T-helper 1 cell (primary cell): ENCODE data around the gene RSPH3.
A peak's percentile ranks its signal among the peaks of the same experiment; 100 is the strongest.
"Not testable (repeated sequence)": the region's sequence is repeated elsewhere in the genome, so short reads cannot be mapped to it uniquely, and the experiment has no call there.

Experiments used
- DNase-seq, 5 donors: peaks; one replicate each; pipeline ENCODE4 v3.0.0-alpha.2; 2012 to 2020
- total RNA-seq, 4 donors: gene quantifications; one replicate each; lab custom pipeline; 2026; lab: John Stamatoyannopoulos, UW

The RSPH3 gene, protein sequence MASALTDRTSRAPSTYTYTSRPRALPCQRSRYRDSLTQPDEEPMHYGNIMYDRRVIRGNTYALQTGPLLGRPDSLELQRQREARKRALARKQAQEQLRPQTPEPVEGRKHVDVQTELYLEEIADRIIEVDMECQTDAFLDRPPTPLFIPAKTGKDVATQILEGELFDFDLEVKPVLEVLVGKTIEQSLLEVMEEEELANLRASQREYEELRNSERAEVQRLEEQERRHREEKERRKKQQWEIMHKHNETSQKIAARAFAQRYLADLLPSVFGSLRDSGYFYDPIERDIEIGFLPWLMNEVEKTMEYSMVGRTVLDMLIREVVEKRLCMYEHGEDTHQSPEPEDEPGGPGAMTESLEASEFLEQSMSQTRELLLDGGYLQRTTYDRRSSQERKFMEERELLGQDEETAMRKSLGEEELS
- 2.3 to 5.4 (median 2.9) reads per million in 4 donors for total RNA-seq

DNA sequence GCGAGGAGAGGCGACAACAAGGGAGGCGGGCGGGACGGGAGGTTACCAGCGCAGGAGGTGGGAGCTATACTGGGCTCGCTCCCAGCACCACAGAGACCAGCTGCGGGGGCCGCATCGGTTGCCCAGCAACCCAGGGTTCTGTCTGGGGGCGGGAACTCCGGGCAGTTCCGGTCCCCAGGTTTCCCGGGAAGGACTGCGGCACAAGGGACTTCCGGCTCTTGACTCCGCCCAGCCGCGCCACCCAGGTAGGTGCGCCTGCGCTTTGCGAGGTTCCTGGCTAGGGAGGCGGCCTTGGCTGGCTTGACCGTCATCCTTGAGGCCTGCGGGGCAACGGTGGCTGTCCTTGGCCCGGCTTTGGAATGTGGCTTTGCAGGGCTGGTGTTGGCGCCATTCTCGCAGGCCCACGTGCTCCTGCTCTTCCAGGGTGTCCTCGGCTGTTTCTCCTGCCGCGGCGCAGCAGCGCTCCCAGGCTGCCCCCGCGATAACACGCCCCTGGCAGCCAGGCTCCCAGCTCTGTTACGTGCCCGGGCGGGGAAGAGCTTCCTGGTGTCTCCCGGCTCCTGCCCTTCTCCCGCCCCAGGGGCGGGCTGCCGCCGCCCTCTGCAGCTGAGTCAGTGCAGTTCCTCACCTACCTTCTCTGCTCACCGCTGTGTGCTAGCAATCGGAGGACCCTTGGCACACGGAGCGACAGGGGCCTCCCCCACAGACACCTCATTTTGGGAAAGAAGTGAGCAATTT, at the start of gene RSPH3:
Gene RSPH3 (minus strand): TSS at position 537 of the 738 bp plus-strand sequence. CDS start 652 bp downstream, outside the sequence.
- peak; percentile 79 to 90 (median 83) for DNase-seq

DNA sequence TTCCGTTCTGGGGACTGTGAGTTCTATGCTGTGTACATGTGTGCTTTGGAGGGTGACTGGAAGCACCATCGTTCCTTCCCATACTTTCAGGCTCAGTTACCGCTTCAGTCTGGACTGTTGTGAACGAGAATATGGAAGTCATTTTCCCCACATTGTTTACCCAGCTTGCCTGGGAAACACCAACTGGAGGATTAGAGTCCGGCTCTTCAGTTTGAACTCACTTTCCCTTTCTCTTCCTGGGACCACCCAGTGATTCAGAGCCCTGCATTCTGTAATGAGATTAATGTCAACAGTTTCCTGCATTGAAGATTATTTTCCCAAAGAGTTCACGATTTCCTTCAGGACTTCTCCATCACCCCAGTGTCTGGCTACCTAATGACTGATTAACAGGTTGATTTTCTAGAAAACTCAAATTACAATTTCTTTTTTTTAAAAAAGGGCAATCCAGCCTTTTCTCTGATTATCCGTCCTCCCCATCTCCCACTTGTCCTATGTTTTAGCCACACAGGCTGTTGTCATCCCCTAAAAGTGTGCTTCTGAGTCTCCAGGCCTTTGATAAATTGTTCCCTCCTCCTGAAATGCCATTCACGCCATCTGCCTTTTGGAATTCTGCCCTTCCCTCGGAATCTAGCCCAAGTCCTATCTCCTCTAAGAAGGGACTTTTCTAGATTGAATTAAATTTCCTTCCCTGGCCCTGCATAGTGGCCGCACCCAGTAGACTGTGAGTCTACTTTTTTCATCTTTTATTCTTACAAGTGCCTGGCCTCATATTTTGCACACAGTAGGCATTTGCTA, 48.1 kb upstream of the RSPH3 start:
- DNase-seq = no peak

DNA sequence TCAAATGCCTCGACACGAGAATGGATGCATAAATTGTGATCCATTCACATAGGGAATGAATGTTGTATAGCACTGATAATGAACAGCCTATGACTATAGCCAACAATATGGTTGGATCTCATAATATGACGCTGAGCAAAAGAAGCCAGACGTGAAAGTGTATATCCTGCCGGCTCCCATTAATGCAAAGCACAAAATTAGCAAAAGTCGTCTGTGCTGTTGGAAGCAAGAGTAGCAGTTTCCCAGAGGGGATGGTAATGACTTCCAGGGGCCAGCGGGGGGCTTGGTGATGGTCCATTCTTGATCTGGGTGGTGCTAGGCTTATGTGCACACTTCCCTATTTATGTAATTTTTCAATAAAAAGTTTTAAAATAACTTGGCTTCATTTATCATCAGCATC, 45.8 kb upstream of the RSPH3 start:
- no peak for DNase-seq

DNA sequence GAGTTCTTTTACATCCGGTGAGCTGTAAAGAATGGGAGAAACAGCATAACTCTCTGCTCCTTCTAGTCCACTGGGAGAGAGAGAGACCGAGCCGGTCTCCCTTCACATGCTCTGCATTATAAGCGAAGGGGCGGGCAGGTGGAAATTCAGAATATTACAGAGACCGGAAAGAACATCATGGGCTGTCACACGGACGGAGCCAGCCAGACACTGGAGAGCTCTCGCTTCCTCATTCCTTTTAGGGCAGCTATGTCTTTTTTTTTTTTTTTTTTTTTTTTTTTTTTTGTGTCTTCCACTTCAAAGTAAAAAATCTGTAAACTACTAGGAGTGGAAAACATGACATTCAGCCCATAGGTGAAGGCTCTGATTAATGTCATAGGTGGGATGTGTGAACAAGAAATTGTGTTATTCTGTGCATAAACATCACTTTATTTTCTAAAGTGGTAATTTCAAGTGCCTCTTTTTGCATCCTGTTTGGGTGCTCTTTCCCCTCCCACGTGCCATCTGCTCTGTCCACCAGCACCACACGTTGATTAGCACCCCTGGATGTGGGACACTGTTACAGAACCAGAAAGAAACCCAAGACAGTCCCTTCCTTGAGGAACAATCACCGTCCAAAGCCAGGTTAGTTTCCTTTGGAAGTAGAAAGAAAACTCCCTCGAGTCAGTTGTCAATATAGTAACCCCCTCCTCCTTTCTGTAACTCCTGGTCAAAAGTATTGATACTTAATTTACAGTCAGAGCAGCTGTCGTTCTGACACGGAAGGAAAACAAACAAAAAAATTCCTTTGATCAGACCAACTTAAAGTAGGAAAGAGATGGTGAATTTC, 45.1 kb upstream of the RSPH3 start, which contains the start of gene TAGAP:
Gene TAGAP (minus strand): TSS at position 93 of the 829 bp plus-strand sequence. CDS start 845 bp downstream, outside the sequence.
- DNase-seq = peak; percentile 77 to 89 (median 83)

DNA sequence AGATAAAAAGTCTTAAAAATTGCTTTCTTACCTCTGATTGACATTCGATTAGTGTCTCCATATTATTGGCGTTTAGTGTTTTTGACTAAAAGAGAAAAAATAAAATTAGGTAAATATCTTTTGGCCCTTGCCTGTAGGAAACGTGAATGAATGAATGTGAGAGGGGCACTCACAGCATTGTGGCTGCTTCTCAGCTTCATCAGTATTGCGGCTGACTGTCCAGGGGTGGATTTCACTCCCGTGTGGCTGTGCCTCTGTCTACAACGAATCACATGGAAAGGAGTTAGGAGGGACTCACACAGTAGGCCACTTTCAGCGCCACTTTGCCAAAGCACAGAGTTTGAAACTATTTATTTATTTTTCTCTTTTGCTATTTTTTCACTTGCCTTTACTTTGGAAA, 43.9 kb upstream of the RSPH3 start:
- peak in 2 of 5 donors; percentile 16 to 35 for DNase-seq

DNA sequence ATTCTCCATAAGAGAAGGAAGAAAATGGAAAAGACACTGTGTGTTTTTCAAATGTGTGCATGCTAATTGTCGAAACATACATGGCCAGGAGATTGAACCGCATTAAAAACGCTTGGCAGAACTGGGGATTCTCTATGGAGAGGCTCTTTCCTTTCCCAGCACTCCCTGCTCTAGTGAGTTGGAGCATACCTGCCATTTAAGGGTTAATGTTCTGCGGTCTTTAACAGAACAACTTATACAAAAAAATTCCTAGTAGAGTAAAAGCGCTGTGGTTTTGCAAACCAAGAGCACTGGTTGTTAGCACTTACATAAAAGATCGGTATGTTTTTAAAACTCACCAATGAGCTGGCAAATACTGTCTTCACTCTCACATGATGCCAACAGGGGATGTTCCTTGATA, 43.2 kb upstream of the RSPH3 start:
- peak in 1 of 5 donors; percentile 84 for DNase-seq

DNA sequence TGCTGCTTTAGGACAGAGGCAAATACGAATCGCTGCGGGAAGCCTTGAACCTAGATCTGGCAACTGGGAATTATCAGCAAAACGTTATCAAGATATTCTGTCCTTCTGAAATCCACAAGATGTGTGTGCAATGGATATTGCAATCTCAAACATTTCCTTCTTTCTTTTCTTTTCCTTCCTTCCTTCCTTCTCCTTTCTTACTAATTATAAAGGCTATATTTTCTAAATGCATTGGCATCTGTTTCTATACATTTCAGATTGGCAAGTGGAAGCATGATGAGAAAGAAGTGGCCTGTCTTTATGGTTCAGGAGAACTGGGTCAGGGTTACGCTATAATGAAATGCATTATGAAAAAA, 42.8 kb upstream of the RSPH3 start:
- DNase-seq = no peak

DNA sequence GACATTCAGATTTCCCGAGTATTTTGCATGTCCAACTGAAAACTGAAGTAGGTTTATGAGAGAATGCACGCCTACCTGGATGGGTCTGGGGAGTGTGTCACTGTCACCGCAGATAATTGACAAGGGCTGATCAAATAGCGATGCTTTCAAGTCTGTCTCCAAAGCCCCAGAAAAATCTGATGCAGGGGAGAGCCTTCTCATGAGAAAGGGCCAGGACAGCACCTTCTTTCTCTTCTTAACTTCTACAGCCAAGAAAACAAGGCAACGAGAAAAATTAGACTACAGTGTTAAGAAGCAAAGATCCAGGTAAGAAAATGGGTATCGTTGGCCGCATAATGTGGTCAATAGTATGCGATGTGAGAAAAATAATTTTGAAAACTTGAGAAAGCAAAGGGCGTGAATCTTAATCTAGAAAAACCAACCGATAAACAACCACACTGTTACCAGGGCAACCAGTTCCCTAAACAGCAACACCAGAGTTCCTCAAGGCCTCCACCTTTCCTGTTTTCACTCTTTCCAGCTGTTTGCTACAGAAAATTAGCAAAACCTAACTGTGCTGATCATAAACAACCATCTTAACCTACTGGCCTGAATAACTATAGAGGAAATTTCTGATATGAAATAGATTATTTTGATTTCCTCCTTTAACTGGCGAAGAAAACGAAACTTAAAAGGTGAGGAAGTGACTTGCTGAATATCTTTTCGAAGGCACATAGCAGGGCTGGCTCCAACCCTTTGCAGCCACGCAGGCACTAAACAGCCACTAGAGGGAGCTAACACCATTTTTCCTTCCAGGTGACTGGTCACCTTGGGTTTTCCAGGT, 42.2 kb upstream of the RSPH3 start:
- peak; percentile 59 to 88 (median 71) for DNase-seq

DNA sequence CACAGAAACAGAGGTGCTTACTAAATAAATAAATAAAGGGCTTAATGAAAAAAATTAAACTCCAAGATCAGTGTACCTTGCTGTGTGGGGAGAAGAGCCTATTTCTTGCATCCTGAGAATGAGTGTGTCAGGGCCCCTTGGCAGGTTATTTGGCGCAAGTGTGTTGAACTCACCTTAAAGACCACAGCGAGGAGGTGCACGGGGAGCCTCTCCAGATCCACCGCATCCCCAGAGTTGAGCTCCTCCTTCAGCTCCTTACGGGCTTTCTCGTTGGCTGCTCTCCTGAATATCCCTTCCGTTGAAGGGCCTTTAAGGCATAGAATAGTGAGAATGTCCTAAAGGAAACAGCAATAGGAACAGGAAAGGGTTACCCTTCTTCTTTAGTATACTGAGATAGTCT, 41.2 kb upstream of the RSPH3 start:
- DNase-seq = no peak

DNA sequence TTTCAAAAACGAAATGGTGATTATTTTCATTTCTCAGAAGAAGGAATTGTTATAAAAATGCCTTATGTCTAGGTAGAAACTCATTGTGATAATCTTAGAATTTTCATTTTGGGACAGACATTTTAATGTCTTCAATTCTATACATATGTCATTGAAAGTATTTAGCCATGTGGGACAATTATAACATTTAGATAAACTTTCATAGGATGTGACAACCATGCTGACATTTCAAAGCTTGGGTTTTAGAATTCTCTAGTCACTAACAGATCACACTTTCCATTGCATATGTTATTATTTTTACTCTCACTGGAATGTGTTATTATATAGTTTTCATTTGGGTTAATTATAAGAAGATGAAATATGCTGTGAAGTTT, 39.9 kb upstream of the RSPH3 start:
- no peak for DNase-seq

DNA sequence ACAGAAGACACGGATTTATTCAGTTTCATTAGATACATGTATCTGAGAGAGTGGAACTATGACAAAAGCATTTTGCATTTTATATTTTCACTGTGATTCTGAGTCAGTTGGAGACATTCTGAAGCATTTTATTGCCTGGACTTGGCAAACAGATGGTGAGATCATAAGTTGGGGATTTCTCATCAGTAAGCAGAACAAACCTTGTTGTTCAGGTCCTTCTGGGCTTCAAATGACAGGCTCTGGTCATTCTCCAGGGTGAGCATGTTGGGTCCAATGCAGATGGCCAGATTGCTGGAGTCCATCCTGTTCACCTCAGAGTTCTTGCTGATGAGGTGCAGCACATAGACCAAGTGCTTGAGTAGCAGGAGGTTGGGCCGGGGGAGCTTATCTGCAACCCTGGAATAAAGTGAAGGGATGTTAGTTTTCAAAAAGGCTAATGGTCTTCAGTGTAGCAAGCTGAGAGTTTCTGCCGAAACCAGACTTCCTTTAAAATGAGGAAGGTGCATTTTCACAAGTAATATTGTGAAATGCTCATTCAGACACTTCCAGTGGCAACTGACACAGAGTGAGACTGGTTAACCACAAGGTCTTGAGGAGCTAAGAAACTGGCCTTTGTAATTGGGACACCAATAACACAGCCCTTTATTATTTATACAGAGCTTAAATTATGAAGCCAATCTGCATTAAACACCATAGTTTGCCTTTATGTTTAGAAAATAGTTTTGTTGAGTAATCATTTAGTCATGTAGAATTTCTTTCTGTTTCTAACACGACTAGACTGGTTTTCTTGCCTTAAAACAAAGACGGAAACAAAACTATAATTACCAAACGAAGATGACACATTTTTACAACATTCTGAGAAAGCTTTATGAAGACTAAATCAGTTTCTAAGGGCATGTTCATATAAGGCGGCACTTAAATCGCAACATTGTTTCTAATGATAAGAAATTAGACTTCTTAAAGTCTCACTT, 39.2 kb upstream of the RSPH3 start:
- DNase-seq = peak in 1 of 5 donors; percentile 86

DNA sequence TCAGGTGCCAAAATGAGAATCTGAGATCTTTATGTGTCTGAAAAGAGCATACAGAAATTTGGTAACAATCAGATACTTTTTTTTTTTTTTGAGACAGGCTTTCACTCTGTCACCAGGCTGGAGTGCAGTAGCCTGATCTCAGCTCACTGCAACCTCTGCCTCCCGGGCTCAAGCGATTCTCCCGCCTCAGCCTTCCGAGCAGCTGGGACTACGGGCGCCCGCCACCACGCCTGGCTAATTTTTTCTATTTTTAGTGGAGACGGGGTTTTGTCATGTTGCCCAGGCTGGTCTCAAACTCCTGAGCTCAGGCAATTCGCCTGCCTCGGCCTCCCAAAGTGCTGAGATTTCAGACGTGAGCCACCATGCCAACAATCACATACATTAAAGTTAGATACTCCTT, 38.3 kb upstream of the RSPH3 start:
- DNase-seq = not testable (repeated sequence)

DNA sequence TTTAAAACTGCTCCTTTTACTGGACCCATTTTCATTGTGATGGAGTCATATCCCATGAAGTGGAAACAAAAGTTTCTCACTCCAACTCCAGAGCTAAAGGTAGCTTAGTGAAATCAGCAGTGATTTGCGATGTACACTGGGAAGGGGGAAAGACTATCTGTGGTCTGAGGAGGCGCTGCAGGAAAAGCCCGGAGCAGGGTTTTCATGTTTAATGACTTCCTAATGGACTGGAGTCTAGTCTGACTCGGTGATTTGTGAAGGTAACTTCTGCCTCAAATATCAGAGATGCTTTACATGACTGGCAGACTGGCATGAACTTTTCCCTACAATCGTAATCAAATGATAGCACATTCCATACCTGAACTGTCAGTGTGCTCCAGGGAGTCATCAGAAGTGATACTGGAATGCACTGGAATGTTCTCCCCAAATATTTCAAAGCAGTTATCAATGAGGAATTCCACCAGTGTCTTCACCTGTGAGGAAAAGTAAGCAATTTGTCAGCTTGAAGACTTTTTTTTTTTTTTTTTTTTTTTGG, 37.8 kb upstream of the RSPH3 start:
- DNase-seq = no peak

DNA sequence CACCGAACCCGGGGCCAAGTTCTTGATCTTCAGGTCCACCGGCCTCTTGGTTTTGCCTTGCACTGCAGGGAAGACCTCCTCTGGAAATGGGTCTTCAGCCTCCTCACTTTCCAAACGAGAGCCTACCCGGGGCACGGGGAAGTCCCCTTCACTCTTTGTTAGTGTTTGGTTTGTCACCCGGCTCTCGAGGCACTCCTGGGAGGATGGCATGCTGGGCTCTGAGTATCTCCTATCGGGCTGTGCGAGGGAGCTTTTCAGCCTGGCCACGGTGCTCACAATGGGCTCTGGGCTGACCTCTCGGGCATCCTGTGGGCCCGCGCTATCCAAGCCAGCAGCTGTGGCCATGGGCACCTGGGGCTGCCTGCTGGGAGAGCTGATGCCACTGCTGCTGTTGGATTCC, 36.7 kb upstream of the RSPH3 start:
- no peak for DNase-seq

DNA sequence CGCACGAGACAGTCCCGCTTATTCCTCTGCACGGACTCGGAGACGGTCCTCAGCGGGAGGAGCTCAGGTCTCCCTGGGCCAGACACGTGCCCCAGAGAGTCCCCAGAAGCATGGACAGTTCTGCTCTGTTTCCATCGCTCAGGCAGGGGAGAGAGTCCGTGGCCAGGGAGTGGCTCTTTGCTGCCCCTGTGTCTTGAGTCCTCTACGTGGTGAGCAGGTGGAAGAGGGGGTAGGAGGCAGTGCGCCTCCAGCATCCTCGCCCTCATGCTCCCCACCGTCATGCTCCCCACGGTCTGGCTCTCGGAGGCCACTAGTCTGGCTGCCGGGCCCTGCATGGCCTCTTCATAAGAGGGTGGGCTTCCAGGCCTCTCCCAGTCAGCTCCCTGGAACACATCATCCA, 35.9 kb upstream of the RSPH3 start:
- no peak for DNase-seq

DNA sequence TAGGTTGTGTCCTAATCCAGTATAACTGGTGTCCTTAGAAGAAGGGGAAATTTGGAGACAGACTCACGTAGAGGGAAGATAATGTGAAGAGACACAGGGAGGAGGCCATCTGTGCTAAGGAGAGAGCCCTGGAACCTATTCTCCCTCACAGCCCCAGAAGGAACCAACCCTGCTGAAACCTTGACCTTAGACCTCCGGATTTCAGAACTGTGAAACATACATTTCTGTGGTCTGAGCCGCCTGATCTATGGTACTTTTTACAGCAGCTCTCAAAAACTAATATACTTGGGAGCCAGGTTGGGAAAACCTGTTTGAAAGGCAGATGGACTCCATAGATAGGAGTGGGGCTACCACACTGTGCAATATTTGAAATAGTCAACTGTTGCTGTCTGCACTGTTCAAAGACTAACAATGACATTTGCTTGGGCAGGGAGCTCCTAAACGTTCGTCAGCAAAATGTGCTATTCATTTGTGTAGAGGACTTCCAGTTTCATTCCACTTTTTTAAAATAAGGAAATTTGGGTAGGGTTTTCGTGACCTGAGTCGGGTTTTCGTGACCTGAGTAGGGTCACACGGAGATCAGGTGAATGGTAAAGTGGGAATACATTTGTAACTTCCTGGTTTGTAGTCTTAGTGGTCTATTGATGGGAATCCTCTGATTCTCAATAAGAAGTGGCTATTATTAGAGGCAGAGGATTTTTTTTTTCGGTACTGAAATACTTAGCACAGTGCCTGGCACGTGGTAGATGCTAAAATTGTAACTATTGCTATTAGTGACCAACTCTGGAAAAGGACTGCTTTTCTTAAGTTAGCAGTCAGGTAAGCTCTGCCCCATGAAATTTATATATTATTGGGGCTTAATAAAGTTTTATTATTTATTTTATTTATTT, 33.4 kb upstream of the RSPH3 start:
- DNase-seq = no peak

DNA sequence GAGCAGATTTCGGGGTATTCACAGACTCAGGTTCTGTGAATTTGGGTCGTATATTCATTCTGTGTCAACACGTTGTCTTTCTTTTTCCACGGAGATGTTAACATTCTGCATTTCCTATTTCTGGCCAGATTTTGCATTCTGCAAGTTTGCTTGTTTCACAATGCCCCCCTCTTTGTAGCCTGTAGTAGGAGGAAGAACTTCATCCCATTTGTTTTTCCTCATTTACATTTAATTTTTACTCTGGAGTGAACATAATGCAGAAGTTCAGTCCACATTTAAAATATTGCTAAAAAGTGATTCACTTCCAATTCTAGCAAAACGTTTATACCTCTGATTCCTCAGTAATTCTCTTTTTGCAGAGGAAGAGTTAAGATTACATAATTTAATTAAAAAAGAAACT, 31.8 kb upstream of the RSPH3 start:
- DNase-seq = no peak

DNA sequence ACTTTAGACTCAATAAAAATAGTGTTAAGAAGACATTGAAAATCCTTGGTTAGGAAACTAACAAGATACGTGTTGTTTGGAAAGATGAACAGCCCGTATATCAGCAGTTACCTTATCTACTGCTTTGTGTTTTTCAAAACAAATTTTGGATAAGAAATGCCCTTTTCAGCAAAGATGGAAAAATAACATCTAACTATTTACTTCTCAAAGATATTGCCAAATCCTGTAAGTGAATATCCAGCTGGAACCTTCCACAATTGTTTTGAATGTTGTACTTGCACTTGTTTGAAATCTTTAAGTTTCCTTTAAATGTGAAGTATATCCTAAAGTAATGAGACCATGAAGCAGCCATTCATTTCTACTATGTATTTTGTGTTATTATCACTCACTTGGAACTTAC, 30.2 kb upstream of the RSPH3 start:
- DNase-seq = no peak

DNA sequence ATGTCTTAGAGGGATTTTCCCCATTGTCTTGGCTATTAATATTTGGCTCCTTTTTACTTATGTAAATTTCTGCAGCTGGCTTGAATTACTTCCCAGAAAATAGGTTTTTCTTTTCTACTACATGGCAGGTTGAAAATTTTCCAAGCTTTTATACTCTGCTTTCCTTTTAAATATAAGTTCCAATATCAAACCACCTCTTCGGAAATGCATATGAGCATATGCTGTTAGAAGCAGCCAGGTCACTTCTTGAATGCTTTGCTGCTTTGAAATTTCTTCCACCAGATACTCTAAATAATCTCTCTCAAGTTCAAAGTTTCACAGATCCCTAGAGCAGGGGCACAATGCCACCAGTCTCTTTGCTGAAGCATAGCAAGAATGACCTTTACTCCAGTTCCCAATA, 25.2 kb upstream of the RSPH3 start:
- DNase-seq = not testable (repeated sequence)
